ENCODE results near the gene MSH5.

Gene MSH5

GRCh38 chr6:31737315-31737990 is 2.4 kb upstream of the MSH5 start:
- TF ChIP-seq, protein P1, sequence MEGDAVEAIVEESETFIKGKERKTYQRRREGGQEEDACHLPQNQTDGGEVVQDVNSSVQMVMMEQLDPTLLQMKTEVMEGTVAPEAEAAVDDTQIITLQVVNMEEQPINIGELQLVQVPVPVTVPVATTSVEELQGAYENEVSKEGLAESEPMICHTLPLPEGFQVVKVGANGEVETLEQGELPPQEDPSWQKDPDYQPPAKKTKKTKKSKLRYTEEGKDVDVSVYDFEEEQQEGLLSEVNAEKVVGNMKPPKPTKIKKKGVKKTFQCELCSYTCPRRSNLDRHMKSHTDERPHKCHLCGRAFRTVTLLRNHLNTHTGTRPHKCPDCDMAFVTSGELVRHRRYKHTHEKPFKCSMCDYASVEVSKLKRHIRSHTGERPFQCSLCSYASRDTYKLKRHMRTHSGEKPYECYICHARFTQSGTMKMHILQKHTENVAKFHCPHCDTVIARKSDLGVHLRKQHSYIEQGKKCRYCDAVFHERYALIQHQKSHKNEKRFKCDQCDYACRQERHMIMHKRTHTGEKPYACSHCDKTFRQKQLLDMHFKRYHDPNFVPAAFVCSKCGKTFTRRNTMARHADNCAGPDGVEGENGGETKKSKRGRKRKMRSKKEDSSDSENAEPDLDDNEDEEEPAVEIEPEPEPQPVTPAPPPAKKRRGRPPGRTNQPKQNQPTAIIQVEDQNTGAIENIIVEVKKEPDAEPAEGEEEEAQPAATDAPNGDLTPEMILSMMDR (IDR thresholded peaks at IDR 0.05; ENCODE audit: low read depth, low read length) = no peak
- H3K4me3 ChIP-seq (ENCODE audit: low read depth, low read length) = no peak overlapping the region

GRCh38 chr6:31737991-31738979 is 1.5 kb upstream of the MSH5 start:
- TF ChIP-seq, protein P1 (IDR thresholded peaks at IDR 0.05; ENCODE audit: low read depth, low read length) = no peak
- peak overlapping the region; percentile 30; the same call in 1 of the 2 replicates for H3K4me3 ChIP-seq (ENCODE audit: low read depth, low read length)

DNA sequence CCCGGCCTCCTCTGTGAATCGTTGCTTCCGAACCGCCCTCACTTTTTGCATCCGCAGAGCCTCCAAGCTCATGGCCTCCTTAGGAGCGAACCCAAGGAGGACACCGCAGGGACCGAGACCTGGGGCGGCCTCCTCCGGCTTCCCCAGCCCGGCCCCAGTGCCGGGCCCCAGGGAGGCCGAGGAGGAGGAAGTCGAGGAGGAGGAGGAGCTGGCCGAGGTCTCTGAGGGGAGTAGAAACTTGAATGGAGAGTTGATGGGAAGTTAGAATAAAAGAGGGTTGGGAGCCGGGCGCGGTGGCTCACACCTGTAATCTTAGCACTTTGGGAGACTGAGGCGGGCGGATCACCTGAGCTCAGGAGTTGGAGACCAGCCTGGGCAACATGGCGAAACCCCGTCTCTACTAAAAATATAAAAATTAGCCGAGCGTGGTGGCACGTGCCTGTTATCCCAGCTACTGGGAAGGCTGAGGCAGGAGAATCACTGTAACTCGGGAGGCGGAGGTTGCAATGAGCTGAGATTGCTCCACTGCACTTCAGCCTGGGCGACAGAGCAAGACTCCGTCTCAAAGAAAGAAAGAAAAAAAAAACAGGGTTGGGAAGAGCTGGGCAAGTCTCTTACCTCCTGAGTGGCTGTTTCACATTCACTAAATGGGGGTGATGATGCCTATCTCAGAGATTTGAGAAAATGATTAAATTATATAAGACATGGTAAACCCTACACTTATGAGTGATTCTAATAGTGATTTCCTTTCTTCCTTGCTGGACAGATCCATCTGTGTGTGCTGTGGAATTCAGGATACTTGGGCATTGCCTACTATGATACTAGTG is 805 bp downstream of the MSH5 start:
- TF ChIP-seq, protein P1 (IDR thresholded peaks at IDR 0.05; ENCODE audit: low read depth, low read length) = no peak
- peak overlapping the region; percentile 83 for H3K4me3 ChIP-seq (ENCODE audit: low read depth, low read length)

- no peak overlapping the region for H3K4me3 ChIP-seq (ENCODE audit: low read depth, low read length)
- TF ChIP-seq, protein P1 (IDR thresholded peaks at IDR 0.05; ENCODE audit: low read depth, low read length) = no peak
These were observed 2.0 kb downstream of the MSH5 start for GRCh38 chr6:31741815-31742214.

GRCh38 chr6:31742894-31743293 is 3.1 kb downstream of the MSH5 start:
- no peak overlapping the region for H3K4me3 ChIP-seq (ENCODE audit: low read depth, low read length)
- TF ChIP-seq, protein P1 (IDR thresholded peaks at IDR 0.05; ENCODE audit: low read depth, low read length) = no peak

- TF ChIP-seq, protein P1 (IDR thresholded peaks at IDR 0.05; ENCODE audit: low read depth, low read length) = no peak
- H3K4me3 ChIP-seq (ENCODE audit: low read depth, low read length) = no peak overlapping the region
These were observed 4.6 kb downstream of the MSH5 start for GRCh38 chr6:31744422-31744821.

Measured in WI38 (cell line).